Eye (tissue), 1 donor: ENCODE data around the gene PDPK1.
A peak's percentile ranks its signal among the peaks of the same experiment; 100 is the strongest.
"Not testable (repeated sequence)": the region's sequence is repeated elsewhere in the genome, so short reads cannot be mapped to it uniquely, and the experiment has no call there.

Source experiments
- DNase-seq: peaks from one replicate; pipeline ENCODE4 v3.0.0-alpha.2; 2015

PDPK1 gene

DNA sequence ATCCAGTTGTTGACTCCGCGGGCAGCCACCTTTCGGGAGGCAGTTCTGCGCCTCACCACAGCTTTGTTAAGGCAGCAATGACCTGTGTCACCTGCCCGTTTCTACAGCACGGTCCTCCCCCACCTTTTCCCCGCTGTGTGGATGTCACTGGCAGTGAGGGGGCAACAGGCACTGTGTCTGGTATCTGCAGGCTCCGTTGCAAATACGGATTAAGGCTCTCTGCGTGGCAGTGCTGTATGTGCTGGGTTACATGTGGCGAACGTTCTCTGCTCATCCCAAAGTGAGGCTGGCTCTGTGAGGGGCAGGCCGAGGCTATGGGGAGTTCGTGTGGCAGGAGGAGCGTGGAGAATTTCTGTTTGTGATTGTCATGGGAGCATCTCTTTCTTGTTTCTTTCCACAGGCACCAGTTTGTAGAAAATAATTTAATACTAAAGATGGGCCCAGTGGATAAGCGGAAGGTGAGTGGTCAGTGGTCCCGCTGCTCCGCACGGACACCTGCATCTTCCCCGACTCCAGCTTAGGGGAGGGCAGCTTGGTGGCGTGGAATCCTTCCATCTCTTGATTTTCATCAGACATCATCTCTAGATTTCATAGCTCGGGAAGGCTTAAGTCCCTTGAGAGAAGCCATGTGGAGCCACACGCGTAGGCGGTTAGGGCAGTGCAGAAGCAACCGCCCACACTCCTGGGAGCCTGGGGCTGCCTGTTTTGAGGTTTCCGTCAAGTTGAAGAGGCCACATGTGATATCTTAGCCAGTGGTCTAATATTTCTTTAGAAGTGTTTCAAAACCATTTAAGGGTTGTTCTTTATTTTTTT, 57.8 kb downstream of the PDPK1 start:
- no peak for DNase-seq

DNA sequence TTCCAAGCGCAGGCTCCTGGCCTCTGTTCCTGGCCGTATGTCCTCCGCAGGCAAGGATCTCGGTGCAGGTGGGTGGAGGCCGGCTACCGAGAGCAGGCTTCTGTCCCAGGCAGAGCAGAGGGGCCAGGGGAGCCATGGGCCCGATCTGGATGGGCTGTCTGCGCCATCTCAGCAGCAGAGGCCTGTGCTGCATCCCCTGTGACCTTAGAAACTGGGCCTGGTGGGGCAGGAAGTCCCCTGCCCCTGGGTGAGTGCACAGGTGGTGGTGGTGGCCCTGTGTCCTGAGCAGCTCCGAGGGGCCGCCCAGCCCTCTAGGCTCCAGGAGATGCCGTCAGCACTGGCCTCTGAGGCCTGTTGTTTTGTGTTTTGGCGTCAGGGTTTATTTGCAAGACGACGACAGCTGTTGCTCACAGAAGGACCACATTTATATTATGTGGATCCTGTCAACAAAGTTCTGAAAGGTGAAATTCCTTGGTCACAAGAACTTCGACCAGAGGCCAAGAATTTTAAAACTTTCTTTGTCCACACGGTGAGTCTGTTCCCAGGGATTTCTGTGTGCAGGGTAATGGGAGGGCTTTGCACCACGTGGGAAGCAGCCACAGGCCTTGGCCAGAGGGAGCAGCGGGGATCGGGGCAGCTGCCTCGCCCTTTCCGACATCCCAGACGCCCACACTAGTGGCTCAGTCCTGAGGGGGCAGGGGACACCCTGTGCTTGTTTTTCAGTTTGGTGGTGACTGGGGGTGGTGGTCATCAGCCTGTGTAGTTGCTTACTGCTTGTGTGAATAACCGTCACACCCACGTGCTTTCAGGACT, 59.1 kb downstream of the PDPK1 start:
- DNase-seq, result no peak

DNA sequence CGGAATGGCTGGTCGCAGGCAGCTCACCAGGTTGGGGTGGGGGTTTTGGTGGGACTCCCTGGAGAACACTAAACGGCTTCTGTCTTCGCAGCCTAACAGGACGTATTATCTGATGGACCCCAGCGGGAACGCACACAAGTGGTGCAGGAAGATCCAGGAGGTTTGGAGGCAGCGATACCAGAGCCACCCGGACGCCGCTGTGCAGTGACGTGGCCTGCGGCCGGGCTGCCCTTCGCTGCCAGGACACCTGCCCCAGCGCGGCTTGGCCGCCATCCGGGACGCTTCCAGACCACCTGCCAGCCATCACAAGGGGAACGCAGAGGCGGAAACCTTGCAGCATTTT, 59.7 kb downstream of the PDPK1 start:
- DNase-seq, result no peak

DNA sequence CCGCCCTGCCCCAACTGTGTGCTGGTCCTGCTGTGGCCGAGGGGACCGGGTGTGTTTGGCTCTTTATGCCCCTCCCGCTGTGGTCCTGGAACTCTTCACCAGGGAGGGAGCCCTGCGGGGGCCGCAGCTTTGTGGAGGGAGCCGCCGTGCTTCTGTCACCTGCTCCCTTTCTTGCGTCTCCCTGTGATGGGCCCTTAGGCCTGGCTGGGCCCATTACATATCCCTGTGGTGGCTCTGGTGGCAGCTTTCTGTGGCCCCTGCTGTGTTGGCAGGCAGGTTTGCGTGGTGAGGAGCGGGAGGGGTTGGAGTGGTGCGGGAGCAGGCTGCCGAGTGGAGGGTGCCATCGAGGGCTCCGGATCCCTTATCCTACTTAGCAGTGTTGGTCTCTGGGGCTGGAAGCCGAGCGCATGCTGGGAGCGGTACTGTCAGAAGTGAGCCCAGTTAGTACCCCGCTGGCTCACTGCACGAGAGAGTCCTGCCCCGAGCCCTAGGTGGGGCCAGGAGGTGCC, 60.4 kb downstream of the PDPK1 start:
- DNase-seq, result no peak

DNA sequence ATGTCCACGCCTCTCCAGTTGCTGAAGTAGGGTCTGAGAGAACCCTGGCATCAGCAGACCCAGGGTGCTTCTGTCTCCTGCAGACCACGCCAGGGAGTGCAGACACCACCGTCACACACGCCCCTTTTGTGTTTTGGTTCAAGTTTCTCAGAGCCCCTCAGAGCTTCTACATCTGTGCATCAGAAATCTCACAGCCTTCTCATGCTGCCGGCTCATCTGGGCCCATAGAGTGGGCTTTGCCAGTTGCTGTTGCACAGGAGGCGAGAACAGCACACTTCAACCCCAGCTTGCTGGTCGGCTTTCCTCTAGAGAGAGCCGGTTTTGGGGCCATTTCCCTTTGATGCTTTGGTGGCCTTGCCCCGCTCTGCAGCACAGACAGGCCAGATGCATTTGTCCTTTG, 60.9 kb downstream of the PDPK1 start:
- no peak for DNase-seq

DNA sequence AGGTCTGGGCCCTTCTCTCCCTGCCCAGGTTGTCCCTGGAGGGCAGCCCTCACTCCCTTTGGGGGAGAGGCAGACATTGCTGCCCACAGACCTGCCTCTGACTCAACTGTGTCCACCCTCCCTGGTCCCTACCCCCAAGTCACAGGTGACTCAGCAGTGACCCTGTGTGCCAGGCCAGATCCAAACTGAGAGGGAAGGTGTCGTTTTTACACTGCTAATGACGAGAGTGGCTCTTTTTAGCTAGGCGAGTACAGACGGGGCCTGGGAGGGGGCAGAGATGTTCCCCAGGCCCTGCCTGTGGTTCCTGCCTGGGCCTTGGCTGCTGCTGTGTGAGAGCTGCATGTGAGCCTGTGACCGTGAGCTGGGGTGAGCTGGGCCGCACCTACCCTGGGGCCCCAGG, 61.3 kb downstream of the PDPK1 start:
- DNase-seq, result not testable (repeated sequence)

DNA sequence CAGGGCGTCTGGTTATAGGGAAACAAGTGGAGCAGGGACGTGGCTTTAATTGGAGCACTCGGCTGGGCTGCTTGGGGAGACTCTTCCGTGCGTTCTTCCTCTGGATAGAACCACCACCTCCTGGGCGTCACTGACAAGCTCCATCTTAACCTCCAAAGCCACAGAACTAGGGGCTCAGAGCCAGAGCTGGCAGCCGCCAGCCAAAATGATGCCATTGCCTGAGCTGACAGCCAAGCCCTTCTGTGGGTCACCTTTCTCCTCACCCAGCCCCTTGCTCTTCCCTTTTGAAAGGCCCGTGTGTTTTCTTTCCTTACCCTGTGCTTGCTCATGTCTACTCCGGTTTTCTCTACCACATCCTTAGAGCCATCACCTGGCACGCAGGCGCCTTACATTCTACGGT, 62.0 kb downstream of the PDPK1 start:
- DNase-seq, result not testable (repeated sequence)

DNA sequence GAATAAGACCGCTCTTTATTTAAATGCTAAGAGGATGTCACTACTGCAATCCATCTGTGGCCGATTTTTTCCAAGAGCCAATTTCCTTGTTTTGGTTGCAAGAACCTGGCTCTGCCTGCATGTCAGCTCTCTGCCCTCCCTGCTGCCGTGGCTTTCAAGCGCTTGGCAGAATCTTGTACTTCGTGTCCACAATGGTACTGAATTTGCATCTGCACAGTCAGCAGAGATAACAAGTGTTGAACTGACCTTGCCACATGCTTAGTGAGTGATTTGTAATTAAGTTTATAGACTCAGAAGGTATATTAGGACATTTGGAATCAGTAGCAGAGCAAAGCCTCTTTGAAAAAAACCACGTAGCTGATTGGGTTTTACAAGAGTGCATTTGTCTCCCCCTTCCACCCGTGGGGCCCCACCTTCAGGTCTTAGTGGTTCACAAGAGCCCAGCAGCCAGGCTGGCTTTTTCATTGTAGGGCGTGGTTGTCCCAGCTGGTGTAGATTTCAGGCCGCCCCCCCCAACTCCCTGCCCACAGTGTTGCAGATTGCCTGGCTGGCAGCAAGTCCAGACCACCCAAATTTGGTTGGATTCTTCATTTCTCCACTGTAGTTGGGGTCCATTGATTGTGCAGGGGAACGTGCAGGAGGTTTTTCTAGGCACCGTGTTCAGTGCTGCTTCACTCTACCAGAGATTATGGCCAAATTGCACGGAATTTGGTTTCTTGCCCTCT, 63.6 kb downstream of the PDPK1 start:
- not testable (repeated sequence) for DNase-seq

DNA sequence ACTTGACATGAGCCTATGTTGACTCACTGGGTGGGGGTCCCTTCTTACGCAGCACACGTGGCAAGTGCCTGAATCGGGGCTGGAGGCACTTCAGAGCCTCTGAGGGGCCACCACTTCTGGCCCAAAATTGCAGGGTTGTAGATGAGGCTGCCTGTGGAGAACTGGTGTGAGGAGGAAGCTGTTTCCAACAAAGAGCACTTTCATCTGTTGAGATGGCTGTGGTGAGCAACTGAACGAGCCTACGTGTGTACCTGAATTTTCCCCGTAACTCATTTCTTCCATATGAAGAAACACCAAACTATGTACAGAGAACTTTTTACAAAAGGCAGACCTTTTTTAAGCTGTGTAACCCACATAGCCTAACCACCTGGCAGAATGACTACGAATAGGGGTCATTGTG, 64.4 kb downstream of the PDPK1 start:
- DNase-seq, result not testable (repeated sequence)

DNA sequence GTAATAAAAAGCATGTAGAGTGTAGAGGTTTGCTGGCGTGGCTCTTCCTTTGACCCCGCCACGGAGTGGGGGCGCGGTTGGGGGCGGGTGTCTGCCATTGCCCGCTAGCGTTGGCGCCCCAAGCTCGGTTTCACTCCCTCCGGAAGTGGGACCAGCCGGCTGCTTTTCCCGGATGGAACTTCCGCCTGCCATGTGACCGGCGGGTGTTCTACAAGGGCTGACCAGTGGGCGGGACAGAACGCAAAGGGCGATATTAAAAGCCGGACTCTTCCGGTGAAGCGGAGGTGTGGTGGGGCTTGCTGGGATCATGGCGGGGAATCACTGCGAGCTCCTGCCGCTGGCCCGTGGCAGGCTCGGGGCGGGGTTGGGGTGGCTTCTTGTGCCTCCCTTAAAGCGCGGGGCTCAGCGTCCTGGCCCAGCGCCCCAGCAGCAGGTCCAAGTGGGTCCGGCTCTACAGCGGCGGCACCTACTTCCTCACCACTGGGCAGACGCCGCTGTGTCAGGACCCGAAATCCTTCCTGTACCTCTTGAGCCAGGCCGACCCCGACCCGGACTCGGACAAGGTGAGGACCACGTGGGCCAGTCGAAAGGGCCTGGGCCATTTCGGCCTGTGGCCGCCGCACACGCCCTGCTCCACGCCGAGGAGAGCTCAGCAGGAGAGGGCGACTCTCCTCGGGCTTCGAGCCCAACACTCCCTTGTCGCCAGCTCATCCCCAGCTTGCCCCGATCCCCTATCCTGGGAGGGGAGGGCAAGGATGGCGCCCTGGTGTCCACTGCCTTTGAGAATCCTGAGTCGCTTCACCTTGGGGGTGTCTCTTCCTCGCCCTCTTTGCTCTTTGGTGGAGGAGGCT, 65.6 kb downstream of the PDPK1 start:
- DNase-seq, result peak; percentile 98

DNA sequence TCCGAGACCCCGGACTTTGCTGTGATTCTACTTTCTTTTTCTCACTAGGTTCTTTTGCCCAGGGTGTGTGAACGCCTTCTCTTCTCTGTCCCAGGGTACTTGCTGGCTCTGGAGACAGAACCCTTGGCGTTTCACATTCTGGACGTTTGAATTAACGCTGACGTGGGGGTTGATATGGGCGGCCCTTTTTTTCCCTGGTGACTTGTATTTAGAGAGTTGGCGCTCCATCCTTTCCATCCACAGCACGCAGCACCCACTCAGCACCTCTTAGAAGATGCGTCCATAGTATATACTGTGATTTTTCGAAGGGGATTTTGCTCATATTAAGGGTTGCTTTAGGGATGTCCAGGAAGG, 66.2 kb downstream of the PDPK1 start:
- DNase-seq, result not testable (repeated sequence)

DNA sequence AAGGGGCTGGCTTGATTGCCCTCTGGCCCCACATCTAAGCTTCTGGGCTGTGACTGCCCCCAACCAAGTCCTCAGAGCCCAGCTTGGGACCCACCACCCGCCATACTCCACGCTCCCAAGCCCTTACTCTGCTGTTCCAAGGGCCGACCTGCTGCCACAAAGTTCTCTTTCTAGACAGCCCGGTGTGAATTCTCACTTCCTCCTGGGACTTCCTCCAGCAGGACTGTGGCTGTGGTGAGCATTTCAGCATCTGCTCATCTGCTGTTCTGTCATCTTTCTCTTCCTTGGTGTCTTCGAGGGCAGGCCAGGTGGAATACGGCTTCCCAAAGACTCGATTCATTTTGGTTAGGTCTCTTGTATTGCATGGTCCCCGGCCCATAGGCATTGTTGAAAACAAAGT, 69.0 kb downstream of the PDPK1 start:
- DNase-seq, result not testable (repeated sequence)

DNA sequence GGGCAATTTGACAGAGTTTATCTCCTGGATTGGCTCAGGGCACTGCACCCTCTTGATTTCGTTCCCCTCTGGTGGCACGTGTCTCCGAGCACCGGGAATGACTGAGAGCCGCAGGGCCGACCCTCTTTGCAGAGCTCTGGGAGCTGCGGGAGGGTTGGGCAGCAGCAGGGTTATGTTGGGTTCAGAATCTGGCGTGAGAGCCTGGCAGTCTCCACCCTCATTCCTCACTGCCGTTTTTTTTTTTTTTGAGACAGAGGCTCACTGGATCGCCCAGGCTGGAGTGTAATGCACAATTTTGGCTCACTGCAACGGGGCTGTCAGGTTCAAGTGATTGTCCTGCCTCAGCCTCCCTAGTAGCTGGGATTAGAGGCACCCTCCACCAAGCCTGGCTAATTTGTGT, 71.5 kb downstream of the PDPK1 start:
- DNase-seq, result not testable (repeated sequence)

DNA sequence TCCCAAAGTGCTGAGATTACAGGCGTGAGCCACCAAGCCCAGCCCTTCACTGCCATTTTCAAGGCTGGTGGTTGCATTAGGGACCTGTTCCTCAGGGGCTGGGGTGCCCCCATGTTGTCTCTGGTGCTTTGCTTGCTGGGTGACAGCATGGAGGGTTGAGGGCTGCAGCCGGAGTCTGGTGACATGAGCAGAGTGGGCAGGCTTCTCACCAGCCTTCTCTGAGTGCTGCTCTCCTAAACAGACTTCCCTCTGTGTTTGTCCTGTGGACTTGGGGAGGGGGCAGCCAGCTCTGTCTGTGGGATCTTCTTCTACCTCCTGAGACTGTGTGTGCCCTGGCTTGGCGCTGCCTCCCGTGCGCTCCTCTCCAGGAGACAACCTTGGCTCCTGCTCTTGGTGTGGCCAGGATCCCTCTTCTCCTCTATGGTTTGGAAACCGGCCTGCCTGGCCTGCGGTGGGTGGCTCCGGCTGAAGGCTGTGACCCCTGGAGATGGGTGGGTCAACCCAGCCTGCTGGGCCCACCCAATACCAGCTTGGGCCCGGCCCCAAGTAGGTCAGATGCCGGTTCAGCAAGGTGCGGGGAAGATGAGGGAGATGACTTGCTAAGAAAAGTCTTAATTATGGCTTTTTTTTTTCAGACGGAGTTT, 72.1 kb downstream of the PDPK1 start:
- DNase-seq, result no peak

DNA sequence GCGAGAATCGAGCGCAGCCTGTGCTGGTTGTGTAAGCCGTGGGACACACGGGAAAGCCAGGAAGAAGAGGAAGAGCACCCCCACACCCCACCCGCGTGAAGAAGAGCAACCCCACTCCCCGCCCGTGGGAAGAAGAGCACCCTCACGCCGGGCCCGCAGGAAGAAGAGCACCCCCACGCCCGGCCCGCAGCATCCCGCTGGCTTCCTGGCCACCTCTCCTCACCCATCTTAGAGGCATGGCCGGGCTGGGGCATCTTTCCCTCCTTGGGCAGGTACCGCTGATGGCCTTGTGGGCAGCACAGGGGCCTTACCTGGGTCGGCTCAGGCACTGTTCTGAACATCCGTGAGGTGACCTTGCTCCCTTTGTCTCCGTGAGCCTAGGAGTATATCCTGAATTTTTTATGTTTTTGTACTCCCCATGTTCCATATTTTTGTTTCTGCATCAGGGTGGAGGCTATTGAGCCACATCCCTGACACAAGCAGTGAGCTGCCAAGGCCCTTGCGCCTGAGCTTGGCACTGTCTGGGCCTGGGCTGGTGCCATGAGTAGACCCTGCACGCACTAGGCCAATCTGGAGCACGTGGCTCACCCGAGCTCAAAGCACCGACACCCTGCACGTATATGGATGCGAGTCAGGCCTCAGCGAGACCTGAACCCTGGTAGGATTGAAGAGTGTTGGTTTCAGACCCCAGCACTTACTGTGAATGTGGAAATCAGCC, 73.1 kb downstream of the PDPK1 start:
- no peak for DNase-seq

DNA sequence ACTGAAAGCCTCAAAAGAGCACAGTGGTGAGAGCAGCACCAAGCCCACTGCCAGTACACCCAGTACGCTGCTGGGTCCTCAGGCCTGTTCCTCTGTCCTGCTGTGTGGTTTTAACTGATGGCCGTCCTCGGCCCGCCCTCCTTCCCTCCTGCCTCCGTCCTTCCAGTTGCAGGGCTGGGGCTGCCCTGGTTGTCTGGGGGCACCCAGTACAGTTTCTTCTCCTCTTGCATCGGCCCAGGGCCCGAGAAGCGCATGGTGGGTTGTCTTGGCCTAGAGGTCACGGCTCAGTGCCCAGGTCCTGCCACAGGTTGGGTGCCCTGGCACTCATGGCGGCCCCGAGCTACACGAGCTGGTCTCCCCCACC, 73.7 kb downstream of the PDPK1 start:
- DNase-seq, result peak; percentile 3

DNA sequence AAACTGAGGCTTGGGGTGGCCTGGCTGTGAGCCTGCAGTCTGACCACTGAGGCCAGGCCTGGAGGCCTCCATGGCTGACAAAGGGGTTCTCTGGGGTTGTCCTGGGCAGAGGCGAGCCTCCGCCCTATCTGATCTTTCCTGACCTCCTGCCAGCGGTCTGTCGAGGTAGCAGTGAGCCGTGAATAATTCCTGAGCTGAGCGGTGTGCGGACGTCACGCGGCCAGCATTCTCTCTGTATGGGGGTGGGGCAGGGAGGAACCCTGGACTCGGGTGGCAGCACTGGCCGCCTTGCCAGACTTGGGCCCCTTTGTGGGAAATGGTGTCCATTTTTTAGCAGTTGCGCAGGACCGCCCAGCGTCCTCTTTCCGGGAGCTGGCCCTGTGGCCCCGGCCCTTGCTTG, 74.1 kb downstream of the PDPK1 start:
- DNase-seq, result not testable (repeated sequence)

DNA sequence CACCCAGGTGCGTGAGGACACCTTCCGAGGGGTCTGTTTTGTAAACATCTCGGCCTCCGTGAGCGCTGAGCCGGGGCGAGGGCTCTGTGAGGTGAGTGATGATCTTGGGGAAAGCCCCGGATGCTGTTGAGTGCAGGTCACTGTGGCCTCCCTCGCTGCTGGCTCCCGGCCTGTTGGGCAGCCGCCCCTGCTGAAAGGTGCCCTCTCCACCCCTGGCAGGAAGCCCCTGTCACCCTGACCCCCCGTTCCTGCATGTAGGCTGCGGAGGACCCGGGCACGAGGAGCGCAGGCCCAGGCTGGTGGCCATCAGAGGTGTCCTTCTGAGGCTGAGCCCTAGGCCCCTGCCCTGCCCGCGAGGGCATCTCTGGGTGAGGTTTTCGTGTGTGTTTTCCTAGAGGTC, 75.4 kb downstream of the PDPK1 start:
- not testable (repeated sequence) for DNase-seq

DNA sequence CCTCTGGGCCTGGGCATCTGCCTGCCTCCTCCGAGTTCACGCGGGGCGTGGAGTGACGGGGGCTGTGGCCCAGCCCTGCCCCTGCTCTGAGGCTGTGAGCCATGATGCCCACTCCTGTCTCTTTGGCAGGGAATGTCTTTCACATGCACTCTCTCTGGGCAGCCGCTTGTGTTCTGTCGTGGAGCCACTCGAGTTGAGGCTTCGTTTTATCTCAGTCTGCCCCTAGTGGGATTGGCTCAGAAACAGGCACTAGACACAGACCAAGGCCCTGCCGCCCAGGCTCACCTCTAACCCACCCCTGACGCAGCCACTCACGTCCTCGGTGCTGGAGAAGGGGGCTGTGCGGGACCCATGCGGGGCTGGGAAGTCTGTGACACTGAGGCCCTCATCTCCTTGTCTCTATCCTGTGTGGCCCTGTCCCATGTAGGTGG, 77.0 kb downstream of the PDPK1 start:
- DNase-seq, result no peak

DNA sequence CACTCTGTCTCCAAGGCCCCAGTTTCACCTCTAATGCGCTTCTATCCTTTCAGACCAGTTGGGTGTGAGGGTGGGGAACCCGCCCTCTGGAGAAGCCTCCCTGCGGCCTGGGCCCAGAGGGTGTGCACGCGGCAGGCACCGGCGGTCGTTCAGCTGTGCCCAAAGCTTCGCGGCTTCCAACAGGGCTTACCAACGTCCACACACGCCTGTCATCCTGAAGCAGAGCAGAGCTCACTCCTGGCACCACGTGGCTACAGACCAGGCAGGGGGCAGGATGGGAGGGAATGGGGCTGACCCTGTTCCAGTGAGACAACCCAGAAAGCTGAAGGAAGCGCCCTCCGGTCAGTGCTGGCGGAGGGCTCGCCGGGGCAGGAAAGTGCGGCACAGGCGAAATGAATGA, 81.1 kb downstream of the PDPK1 start:
- not testable (repeated sequence) for DNase-seq

DNA sequence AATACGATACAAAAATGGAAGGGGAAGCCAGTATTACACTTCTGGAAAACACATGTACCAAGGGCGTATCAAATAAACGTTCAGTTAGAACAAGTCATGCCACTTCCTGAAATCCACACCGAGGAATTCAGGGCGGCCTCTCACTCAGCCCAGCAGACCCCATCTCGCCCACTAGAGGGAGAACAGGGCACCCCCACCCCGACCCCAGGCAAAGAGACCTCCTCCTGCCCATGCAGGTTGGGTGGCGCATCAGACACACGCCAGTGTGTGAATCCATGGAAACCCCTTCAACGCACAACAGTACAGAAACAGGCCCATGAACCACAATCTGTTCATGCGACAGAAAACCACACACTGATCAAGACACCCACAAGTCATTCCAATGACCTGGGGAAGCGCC, 81.8 kb downstream of the PDPK1 start:
- DNase-seq, result not testable (repeated sequence)
